HG03175 (cell line): ENCODE measurements around the gene NPAS3.

Experiments used
- ATAC-seq: cut with Tn5 transposase; IDR thresholded peaks from one replicate; pipeline ENCODE4 v1.9.1; 2021; ENCODE audit warnings: mild to moderate bottlenecking, moderate library complexity; ENCODE audit not compliant: unreplicated experiment

The NPAS3 gene

DNA sequence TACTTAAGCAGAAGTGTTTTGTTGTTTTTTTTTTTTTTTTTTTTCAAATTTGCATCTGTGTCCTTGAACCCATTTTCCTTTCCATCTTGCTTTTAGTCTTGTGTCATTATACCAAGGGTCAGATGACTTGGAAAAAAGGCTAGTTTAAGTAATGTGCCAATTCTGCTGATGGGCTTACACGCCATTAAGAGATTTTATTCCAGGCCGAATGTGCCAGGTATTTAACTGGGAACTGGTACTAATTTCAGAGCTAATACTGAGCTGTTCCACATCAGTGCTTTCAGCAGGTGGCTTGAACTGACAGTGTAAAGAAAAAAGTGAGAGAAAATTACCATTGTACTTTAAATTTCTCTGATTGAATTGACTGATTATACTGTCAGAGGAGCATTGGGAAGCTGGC lies 224.9 kb downstream of the NPAS3 start:
- ATAC-seq, result no peak

DNA sequence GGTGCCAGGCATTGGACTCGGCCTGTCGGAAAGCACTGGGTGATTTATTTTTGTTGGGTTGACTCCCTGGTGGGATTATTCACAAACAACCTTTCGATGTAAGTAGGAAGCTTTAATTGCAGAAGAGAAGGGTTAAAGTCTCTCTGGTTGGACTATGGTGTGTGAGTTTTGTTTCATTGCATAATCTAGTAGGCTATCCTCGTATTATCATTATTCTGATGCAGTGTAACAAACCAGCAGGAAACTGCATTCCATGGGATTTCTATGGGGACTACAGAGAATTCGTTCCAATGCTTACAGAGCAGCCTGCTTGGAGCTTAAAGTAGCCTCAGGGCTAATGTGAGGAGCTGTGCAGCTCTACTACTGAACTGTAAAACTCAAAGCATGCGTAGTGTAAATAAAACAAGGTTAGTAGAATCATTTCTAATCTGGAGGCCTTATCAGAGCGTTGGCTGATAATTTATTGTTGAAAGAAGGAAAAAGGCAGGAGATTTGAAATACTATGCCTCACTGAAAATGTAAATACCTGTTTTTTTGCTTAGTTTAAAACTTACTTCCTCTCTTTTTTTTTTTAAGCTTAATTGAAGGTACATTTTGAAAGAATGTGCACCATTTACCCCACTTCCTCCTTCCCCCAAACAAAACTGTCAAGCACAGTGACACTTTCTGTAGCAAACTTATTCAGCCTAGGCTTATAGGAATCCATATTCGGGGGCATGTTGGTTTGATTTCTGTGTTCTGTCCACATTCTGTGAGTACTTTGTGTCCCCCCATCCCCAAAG lies 226.7 kb downstream of the NPAS3 start:
- ATAC-seq, result no peak

DNA sequence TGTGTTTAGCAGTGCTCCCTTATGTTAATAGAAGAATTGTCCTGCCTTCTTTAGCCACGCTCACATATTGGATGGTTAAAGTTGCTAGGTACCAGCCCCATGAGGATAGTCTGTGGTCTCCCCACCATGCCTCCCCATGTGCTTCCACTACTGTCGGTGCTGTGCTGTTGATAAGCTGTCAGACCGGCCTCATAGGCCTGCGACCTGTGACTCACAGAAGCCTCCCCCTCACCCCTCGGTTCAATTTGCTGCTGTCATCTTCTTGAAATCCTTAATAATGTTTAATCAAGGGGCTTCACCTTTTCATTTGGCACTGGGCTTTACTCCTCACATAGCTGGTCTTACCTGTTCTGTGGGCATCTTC lies 227.2 kb downstream of the NPAS3 start:
- ATAC-seq, result no peak

DNA sequence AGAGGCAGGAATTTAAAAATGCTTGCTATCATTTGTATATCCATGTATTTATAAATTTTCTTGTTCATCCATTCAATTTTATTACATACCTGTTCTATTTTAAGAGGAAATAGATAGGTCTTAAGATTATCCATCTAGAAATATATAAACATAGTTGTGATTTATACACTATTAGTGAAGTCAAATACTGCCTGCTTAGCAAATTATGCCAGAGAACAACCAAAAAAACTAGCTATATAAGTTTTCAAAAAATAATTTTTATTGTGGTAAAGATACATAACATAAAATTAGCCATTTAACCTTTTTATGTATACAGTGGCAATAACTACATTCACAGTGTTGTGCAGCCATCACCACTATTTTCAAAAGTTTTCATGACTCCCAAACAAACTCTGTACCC lies 237.3 kb downstream of the NPAS3 start:
- ATAC-seq, result no peak

DNA sequence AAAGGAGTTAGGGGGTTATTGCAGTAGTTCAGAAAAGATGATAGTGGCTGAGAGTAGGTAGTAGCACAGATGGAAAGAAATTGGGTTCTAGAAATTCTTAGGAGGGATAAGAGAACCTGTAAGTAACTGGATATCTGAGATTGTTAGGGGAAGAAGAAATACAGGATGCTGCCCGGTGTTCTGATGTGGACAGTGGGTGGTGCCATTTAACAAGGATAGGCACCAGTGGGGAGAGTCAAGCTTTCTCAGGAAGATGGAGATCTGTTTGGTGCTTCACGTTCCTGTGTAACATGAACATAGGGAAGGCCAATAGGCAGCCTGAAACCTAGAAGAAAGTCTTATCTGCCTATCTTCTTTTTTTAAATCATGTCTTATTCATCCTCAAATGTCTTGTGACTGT lies 245.9 kb downstream of the NPAS3 start:
- no peak for ATAC-seq

DNA sequence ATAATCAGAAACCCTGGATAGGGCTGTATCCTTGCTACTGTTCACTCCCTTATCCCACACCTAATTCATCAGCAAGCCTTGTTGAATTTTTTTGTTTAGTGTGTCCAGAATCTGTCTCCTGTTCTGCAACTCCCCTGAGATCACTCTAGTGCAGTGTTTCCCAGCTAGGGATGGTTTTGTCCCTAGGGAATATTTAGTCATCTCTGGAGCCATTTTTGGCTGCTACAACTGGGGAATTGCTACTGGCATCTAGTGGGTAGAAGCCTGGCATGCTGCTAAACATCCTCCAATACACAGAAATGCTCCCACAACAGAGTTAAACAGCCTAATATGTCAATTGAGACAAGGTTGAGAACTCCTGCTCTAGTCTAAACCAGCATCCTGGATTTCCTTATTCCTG lies 248.0 kb downstream of the NPAS3 start:
- ATAC-seq, result no peak

DNA sequence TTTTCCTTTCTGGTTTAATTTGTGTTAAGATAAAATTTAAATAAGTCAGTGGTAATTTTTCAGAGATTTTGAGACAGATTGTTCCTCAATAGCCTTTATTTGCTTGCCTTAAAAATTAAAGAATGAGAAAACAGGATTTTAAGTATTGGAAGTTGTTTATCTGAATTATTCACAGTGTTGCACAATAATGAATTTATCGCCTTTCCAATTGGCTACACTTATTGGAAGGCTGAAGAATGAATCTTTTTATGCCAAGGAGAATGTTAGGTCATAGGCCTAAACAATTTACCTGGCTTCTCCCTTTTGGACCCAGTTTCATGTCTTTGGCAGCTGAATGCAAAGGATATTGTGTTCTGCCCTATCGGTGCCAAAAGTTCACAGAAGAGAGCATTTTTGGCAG lies 250.2 kb downstream of the NPAS3 start:
- no peak for ATAC-seq

DNA sequence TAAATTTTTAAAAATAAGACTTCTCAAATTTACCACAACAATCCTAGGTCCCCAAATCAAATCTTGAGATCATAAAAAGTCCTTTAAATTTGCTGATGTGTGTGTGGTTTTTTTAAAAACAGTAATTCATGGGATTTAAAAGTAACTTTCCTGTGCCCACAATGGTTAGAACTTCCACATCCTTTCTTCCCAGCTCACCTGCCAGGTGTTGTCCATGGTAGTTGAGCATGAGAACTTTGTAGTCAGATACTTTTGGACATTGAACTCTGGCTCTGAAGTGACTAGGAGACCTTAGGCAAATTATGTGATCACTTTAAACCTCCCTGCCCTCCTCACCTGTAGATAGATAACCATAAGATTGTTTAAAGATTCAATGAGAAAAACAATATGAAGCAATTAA lies 253.2 kb downstream of the NPAS3 start:
- ATAC-seq, result no peak

DNA sequence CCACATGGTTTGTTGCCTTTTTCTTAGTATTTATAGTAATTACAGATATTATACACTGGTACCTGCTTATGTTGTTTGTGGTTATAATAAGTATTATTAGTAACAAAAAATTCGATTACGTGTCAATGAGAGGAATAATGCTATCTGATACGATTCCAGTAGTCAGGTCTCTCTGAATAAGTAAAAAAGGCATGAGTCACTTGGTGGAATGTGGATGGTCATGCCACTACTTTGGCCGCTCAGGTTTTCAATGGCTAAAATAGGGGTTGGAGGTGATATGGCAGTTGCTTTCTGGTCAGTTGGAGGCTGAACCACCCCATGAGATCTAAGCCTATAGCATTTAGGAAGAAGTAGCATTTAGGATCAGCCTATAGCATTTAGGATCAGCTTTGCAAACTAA lies 255.9 kb downstream of the NPAS3 start:
- ATAC-seq, result no peak

DNA sequence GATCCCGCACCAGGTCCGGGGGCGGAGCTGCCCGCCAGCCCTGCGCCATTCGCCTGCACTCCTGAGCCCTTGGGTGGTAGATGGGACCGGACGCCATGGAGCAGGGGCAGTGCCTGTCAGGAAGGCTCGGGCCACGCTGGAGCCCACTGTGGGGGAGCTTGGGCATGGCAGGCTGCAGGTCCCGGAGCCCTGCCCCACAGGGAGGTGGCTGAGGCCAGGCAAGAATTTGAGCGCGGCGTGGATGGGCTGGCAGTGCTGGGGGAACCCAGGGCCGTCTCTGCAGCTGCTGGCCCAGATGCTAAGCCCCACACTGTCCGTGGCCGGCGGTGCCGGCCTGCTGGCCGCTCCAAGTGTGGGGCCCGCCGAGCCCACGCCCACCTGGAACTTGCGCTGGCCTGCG lies 260.0 kb downstream of the NPAS3 start:
- ATAC-seq, result no peak

DNA sequence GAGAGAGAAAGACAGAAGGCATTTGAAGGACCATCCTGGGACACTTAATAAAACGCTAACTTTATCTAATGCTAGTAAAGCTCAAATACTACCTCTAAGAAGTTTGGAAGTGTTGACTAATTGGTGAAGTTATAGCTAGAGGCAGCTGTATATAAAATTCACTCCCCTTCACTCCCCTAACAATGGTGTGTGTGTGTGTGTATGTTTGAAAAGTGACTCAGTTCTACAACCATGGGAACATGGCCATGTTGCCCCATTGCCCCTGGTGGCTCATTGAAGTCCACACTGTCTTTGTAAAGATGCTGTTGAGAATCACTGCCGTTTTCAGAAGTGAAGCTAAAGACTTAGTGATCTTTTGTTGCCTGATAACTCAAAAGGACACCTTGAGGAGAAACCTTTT lies 262.4 kb downstream of the NPAS3 start:
- ATAC-seq, result no peak

DNA sequence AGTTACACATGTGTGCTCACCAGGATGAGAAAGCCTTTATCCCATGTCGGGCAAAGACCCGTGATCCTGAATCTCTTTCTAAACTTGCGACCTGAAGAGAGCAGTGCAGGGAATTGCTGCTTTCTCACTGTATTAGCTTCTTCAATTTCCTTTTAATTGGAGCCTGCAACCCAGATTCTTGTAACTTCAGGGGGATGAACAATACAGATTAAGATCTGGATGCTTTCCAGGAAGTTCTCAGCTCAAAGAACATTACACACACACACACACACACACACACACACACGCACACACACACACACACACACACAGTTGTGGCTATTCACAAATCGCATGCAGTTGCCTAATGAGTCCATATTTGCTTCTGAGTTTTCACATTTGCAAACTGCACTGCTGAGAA lies 268.3 kb downstream of the NPAS3 start:
- no peak for ATAC-seq

DNA sequence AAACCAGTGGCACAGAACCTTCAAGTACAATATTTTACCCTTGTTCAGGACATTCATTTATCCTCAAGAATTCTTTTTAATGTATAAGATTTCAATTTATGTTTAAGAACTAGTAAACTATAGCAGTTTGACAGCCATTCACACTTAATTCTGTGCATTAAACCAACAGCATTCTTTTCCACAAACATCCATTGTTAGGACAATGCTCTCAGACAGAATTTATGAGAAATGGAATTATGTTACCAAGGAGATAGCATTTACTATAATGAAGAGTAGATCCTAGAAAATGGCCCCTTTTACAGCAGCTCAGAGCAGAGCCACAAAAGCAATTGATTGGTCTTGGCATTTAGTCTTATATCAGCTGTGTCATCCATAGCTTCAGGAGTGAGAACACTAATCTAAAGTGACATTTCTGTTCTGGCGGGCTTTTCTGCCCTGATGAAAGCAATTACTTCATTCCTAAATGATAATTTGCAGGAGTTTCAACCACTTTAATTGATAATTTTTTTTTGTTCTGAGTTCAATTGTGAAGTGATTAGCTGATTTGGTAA lies 268.9 kb downstream of the NPAS3 start:
- no peak for ATAC-seq

DNA sequence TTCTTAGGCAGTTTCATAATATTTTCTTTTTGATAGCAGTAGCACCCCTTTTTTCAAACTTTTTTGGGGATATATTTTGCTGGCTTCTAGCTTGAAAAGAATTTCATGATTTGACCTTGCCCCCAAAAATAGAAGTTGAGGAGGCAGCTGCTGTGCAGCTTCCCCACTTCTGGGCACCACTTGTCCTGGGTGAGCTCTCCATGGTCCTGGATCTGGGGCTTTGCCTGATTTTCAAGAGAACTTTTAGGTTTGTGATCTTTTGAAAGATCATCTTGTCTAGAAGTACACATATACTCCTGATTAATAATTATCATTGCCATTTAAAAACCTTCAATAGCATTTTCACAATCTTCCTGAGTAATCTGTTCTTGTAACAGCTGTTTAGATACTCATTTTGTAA lies 271.6 kb downstream of the NPAS3 start:
- no peak for ATAC-seq

DNA sequence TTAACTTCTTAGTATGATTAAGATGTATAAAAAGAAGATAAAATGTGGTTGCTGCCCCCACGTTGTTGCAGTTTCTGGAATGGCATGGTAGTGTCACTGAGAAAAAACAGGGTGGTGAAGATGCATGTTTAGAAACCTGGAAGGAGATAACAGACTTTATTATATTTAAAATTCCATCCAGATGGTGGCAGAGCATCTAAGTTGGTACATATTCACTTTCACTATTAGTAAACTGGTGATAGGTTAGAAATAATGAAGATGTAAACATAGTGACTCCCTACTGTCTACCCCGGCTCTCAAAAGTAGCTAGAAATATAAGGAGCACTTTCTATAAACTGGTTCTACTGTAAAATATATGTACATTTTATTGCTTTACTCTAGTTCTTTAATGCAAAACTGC lies 279.3 kb downstream of the NPAS3 start:
- no peak for ATAC-seq

DNA sequence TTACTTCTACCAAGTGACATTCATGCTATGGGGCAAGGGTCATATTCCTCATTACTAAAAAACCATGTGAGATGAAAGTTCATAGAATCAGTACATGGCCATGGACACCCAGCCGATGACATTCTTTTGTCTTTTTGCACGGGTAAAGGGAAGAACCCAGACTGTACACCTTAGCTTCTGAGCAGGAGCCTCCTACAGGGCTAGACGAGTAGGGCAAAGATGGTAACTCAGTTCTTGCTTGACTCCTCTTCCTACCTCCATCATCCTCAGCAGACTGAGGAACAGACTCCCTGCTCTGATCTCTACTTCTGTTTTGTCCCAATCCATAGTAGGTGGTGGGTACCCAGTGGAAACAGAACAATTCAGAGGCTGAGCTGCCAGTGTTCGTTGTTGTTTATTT lies 281.3 kb downstream of the NPAS3 start:
- ATAC-seq, result no peak

DNA sequence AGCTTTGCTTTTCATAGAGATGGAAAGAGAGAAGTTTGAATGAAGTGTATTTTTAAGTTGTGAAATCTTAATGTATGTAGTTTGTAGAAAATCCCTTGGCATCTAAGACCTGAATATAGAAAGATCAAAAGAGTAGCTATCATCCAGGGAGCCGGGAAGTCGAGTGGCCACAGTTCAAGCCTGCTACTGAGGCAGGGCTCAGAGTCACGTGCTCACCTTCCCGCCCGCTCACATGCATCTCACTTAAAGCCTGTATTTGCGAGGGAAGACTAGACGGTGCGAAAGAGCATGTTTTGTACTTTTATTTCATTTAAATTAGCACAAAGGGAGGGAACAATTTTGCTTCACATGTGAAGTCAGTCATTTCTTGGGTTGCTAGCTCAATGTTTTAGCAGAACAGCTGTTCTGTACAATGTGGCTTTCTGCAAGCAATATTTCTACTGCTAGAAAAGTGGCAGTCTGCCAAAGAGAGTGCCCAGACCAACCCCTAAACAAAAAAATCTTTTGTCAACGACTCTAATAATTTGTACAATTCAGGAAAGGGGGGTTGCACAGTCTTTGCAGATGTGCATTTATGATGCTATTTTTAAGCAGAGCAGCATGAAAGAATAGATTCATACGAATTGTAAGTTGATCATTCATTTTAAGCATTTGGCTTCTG lies 290.7 kb downstream of the NPAS3 start:
- no peak for ATAC-seq

DNA sequence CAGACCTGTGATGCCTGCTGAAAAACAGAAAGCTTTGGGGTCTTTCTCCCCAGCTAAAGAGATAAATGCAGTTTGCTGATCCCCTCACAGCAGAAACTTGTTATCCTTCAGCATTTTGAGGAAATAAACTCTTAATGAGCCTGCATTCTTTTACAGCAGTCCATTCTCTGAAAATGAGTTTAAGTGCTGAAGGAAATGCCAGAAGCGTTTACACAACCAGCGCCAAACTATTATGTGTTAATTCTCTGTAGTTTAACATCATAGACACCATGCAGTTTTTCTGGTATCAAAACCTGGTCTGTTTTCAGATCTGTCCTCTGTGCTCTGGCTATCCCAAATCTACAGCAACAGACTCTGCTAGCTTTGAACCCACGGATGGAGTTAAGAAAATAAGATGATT lies 291.3 kb downstream of the NPAS3 start:
- ATAC-seq, result no peak

DNA sequence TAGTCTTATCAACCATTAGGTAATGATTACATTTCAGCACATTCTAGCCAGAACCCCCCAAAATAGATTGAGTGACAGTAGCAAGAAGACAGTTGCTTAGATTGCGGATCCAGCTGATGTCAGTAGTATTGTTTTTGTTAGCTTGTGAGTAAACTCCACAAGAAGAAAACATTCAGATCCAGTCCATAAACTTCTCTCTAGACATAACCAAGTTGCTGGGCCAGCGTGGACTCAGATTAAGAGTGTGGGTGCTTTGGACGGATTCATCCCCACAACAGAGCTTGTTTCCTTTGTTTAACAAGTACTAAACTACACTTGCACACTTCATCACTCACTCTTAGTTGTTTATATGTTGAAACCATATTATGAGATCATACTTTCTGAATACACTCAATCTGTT lies 293.4 kb downstream of the NPAS3 start:
- no peak for ATAC-seq

DNA sequence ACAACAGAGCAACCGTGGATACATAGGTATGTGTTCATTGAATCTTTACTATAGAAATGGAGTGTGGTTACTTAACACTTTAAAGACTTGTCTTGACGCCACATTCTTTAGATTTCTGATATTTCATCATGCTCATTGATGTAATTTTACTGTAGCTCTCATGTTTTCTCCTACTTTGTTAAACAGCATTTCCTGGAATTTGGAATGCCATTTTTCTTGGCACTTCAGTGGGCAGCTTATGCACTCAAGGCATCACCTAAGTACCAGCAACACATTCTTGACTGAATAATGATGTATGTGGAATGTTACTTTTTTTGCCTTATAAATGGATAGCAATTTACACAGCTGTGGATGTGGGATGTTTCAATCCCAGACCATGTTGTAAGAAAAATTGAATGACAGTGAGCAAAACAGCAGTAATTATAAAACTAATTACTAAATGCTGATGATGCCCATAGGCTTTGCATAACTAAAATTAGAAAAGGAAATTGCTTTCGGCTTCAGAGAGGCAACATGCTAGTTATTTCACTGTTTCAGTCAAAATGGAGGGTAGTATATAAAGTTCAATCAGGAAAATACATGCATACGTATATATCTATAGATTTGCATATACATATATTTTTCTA lies 298.5 kb downstream of the NPAS3 start:
- no peak for ATAC-seq

DNA sequence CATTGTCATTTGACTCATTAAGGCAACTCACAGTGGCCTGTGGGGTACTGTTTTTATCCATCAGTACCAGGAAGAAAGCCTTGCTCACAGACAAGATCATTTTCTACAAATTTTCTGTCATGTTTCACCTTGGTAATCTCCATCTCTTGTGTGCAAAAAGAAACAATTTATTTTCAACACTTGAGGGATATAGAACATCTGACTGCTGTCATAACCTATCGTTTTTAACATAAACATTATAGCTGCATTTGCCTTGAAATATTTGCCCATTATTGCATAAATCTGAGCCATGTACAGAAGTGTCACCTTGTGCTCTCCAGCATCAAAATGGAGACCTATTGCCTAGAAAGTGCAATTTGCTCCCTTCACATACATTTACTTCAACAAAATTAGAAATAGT lies 300.8 kb downstream of the NPAS3 start:
- ATAC-seq, result no peak

DNA sequence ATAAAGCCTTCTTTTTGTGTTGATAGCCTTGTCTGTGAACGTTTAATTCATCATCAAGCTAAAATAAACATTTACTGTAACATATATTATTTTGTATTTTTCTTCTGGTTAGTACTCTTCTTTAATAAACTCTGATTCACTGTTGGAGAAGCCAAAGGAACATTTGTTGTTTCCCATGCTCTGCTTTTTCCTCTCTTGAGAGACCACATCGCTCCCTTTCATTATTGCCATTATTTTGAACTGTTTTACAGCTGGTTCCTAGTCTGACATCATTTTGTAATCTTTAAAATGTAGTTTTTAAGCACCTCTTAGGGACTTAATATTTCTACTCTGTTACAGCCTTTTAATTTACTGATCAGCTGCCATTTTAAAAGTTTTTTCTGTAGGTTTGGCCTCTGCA lies 301.8 kb downstream of the NPAS3 start:
- ATAC-seq, result no peak
